Immature natural killer cell (primary cell): ENCODE results near the gene UBE2V1. TPM values are rescaled to one million over a fixed set of nuclear protein-coding genes. Genes with fewer than 3 reads are reported as not detected.

ENCODE experiments used
- DNase-seq, 3 donors: peaks; one replicate each; pipeline ENCODE4 v3.0.0; 2022; ENCODE audit warnings: mixed read lengths in 1 of 3
- H3K27ac Mint-ChIP-seq, 6 donors: one replicate each; pipeline ENCODE4 v1.8.0; 2020; ENCODE audit warnings: mixed read lengths in 6 of 6, mild to moderate bottlenecking in 5 of 6, inconsistent platforms in 4 of 6, moderate library complexity in 3 of 6
- H3K27me3 Mint-ChIP-seq, 3 donors: one replicate each; pipeline ENCODE4 v1.8.0; 2020 to 2021; ENCODE audit warnings: low read depth in 3 of 3, mild to moderate bottlenecking in 3 of 3, mixed read lengths in 3 of 3, moderate library complexity in 3 of 3, inconsistent platforms in 1 of 3
- H3K36me3 Mint-ChIP-seq, 3 donors: one replicate each; pipeline ENCODE4 v1.8.0; 2020; ENCODE audit warnings: mixed read lengths in 3 of 3, inconsistent platforms in 2 of 3, mild to moderate bottlenecking in 2 of 3
- H3K4me1 Mint-ChIP-seq, 2 donors: one replicate each; pipeline ENCODE4 v1.8.0; 2020; ENCODE audit warnings: inconsistent platforms in 2 of 2, mild to moderate bottlenecking in 2 of 2, mixed read lengths in 2 of 2, moderate library complexity in 1 of 2
- H3K4me3 Mint-ChIP-seq, 5 donors: one replicate each; pipeline ENCODE4 v1.8.0; 2020; ENCODE audit warnings: mild to moderate bottlenecking in 5 of 5, mixed read lengths in 5 of 5, inconsistent platforms in 3 of 5, moderate library complexity in 3 of 5
- H3K9me3 Mint-ChIP-seq, 6 donors: one replicate each; pipeline ENCODE4 v1.8.0; 2020; ENCODE audit warnings: mild to moderate bottlenecking in 6 of 6, mixed read lengths in 6 of 6, inconsistent platforms in 4 of 6, moderate library complexity in 3 of 6
- polyA plus RNA-seq, 3 donors: library from polyadenylated mRNA; unstranded; fragments of 300-500 nt; fragmentation: Illumina TruSeq; gene quantifications; one replicate each; pipeline ENCODE4 v1.2.3, GENCODE V29; 2021

The UBE2V1 gene
- polyA plus RNA-seq, 3 donors from 2014 or later, result 112 to 189 (median 185) TPM

GRCh38 chr20:50116368-50116999, 3.5 kb upstream of the UBE2V1 start:
- Mint-ChIP-seq H3K4me3 (peak overlapping the region; percentile 80 to 95 (median 85)), H3K9me3 (no peaks in the 10 kb centered on the region), H3K27ac (peak overlapping the region; percentile 67 to 94 (median 91)), H3K36me3 (no peaks in the 10 kb centered on the region), H3K4me1 (peaks cover 44% of the 10 kb centered on the region in 2 donors), H3K27me3 (peaks cover 1 to 19% (median 13%) of the 10 kb centered on the region in 3 donors)
- DNase-seq, result no peak

GRCh38 chr20:50115591-50116367, 2.8 kb upstream of the UBE2V1 start:
- no peaks in the 10 kb centered on the region for H3K36me3 Mint-ChIP-seq
- no peaks in the 10 kb centered on the region for H3K9me3 Mint-ChIP-seq
- H3K4me1 Mint-ChIP-seq, result peaks cover 50 to 51% of the 10 kb centered on the region in 2 donors
- H3K4me3 Mint-ChIP-seq, result peak overlapping the region; percentile 80 to 95 (median 85)
- H3K27ac Mint-ChIP-seq, result peak overlapping the region; percentile 67 to 94 (median 91)
- peak; percentile 80 to 81 (median 80) for DNase-seq
- H3K27me3 Mint-ChIP-seq, result peaks cover 1 to 24% (median 15%) of the 10 kb centered on the region in 3 donors

GRCh38 chr20:50115041-50115512, 2.1 kb upstream of the UBE2V1 start:
- Mint-ChIP-seq H3K9me3 (no peaks in the 10 kb centered on the region), H3K4me3 (peak overlapping the region; percentile 80 to 95 (median 85)), H3K27ac (peak overlapping the region; percentile 66 to 94 (median 91)), H3K27me3 (peaks cover 6 to 31% (median 22%) of the 10 kb centered on the region in 3 donors), H3K4me1 (peaks cover 57 to 58% of the 10 kb centered on the region in 2 donors), H3K36me3 (no peaks in the 10 kb centered on the region)
- no peak for DNase-seq

- peak overlapping the region; percentile 93 to 98 (median 97) for H3K4me3 Mint-ChIP-seq
- H3K4me1 Mint-ChIP-seq, result peaks cover 71 to 73% of the 10 kb centered on the region in 2 donors
- H3K27ac Mint-ChIP-seq, result peak overlapping the region; percentile 98 to 100 (median 99)
- H3K27me3 Mint-ChIP-seq, result peaks cover 8 to 33% (median 26%) of the 10 kb centered on the region in 3 donors
- no peaks in the 10 kb centered on the region for H3K36me3 Mint-ChIP-seq
- no peak for DNase-seq
- H3K9me3 Mint-ChIP-seq, result no peaks in the 10 kb centered on the region
Observed at GRCh38 chr20:50113420-50114224, 672 bp upstream of the UBE2V1 start.

GRCh38 chr20:50111829-50112495, 988 bp downstream of the UBE2V1 start:
- Mint-ChIP-seq H3K27ac (peak overlapping the region; percentile 98 to 100 (median 100)), H3K36me3 (peaks cover 0 to 6% (median 5%) of the 10 kb centered on the region in 3 donors), H3K4me3 (peak overlapping the region; percentile 93 to 100 (median 98)), H3K9me3 (no peaks in the 10 kb centered on the region), H3K4me1 (peaks cover 88 to 90% of the 10 kb centered on the region in 2 donors), H3K27me3 (peaks cover 8 to 33% (median 26%) of the 10 kb centered on the region in 3 donors)
- no peak for DNase-seq

GRCh38 chr20:50111120-50111828, 1.7 kb downstream of the UBE2V1 start:
- Mint-ChIP-seq H3K4me1 (peaks cover 91 to 96% of the 10 kb centered on the region in 2 donors), H3K27me3 (peaks cover 8 to 32% (median 26%) of the 10 kb centered on the region in 3 donors), H3K27ac (peak overlapping the region; percentile 98 to 100 (median 100)), H3K36me3 (peaks cover 0 to 6% (median 5%) of the 10 kb centered on the region in 3 donors), H3K9me3 (no peaks in the 10 kb centered on the region), H3K4me3 (peak overlapping the region; percentile 93 to 100 (median 98))
- DNase-seq, result peak in 1 of 3 donors; percentile 27

GRCh38 chr20:50110141-50111047, 2.6 kb downstream of the UBE2V1 start:
- peak; percentile 92 to 93 (median 92) for DNase-seq
- peaks cover 88 to 96% of the 10 kb centered on the region in 2 donors for H3K4me1 Mint-ChIP-seq
- peak overlapping the region; percentile 98 to 100 (median 100) for H3K27ac Mint-ChIP-seq
- no peaks in the 10 kb centered on the region for H3K9me3 Mint-ChIP-seq
- peak overlapping the region; percentile 93 to 100 (median 98) for H3K4me3 Mint-ChIP-seq
- H3K27me3 Mint-ChIP-seq, result peaks cover 8 to 31% (median 26%) of the 10 kb centered on the region in 3 donors
- peaks cover 0 to 6% (median 5%) of the 10 kb centered on the region in 3 donors for H3K36me3 Mint-ChIP-seq

GRCh38 chr20:50108556-50109235, 4.3 kb downstream of the UBE2V1 start:
- Mint-ChIP-seq H3K36me3 (peaks cover 0 to 6% (median 5%) of the 10 kb centered on the region in 3 donors), H3K4me3 (peak overlapping the region; percentile 55 to 100 (median 93)), H3K27me3 (peaks cover 8 to 31% (median 26%) of the 10 kb centered on the region in 3 donors), H3K27ac (peak overlapping the region; percentile 98 to 100 (median 100)), H3K4me1 (peaks cover 83 to 92% of the 10 kb centered on the region in 2 donors), H3K9me3 (no peaks in the 10 kb centered on the region)
- no peak for DNase-seq

GRCh38 chr20:50107796-50108331, 5.1 kb downstream of the UBE2V1 start:
- Mint-ChIP-seq H3K4me3 (peak overlapping the region; percentile 33 to 100 (median 67)), H3K9me3 (no peaks in the 10 kb centered on the region), H3K27me3 (peaks cover 8 to 26% (median 21%) of the 10 kb centered on the region in 3 donors), H3K36me3 (peaks cover 0 to 8% (median 5%) of the 10 kb centered on the region in 3 donors), H3K27ac (peak overlapping the region; percentile 98 to 100 (median 100)), H3K4me1 (peaks cover 84 to 92% of the 10 kb centered on the region in 2 donors)
- DNase-seq, result no peak

- Mint-ChIP-seq H3K9me3 (no peaks in the 10 kb centered on the region), H3K4me3 (peak overlapping the region in 3 of 5 donors; percentile 38 to 100 (median 51)), H3K27me3 (peaks cover 8 to 21% (median 20%) of the 10 kb centered on the region in 3 donors), H3K4me1 (peaks cover 86 to 93% of the 10 kb centered on the region in 2 donors), H3K27ac (peak overlapping the region; percentile 87 to 100 (median 100)), H3K36me3 (peaks cover 0 to 10% (median 5%) of the 10 kb centered on the region in 3 donors)
- no peak for DNase-seq
Observed at GRCh38 chr20:50107086-50107660, 5.8 kb downstream of the UBE2V1 start.
